T-helper 2 cell (primary cell): ENCODE measurements around the gene RASGRP2.
A peak's percentile ranks its signal among the peaks of the same experiment; 100 is the strongest.

Experiments used
- DNase-seq, 5 experiments: peaks; one replicate each; pipeline versions ENCODE4 v3.0.0 to v3.0.0-alpha.2; 2012 to 2022

RASGRP2 gene

GRCh38 chr11:64694026-64694755 is 49.8 kb downstream of the RASGRP2 start:
- DNase-seq: no peak

- DNase-seq: no peak
These were observed 51.1 kb downstream of the RASGRP2 start for GRCh38 chr11:64692764-64693331.

GRCh38 chr11:64691543-64691942 is 52.4 kb downstream of the RASGRP2 start:
- DNase-seq: no peak

GRCh38 chr11:64690235-64690634 is 53.7 kb downstream of the RASGRP2 start:
- no peak for DNase-seq

- peak; percentile 76 to 88 (median 84) for DNase-seq
These were observed 55.4 kb downstream of the RASGRP2 start for GRCh38 chr11:64688534-64688982.

- no peak for DNase-seq
These were observed 56.1 kb downstream of the RASGRP2 start for GRCh38 chr11:64687643-64688533.

GRCh38 chr11:64687204-64687603 is 56.7 kb downstream of the RASGRP2 start:
- DNase-seq: no peak

- no peak for DNase-seq
These were observed 57.3 kb downstream of the RASGRP2 start for GRCh38 chr11:64686466-64687170.

GRCh38 chr11:64685536-64685935 is 58.4 kb downstream of the RASGRP2 start:
- no peak for DNase-seq

- DNase-seq: no peak
These were observed 59.6 kb downstream of the RASGRP2 start for GRCh38 chr11:64684357-64684756.

- no peak for DNase-seq
These were observed 62.8 kb downstream of the RASGRP2 start for GRCh38 chr11:64681171-64681570.

GRCh38 chr11:64679846-64680245 is 64.1 kb downstream of the RASGRP2 start:
- DNase-seq: no peak

GRCh38 chr11:64677441-64678023 is 66.4 kb downstream of the RASGRP2 start:
- DNase-seq: no peak
